Calu3 (cell line): ENCODE data around the gene OSCAR. TPM values are rescaled to one million over a fixed set of nuclear protein-coding genes. Genes with fewer than 3 reads are reported as not detected.

ENCODE experiments used
- BruUV-seq: library from RNA; stranded (reverse); fragments of 400-500 nt; replicated peaks from 2 replicates; lab custom pipeline; 2021; lab: Mats Ljungman, UMichigan
- CTCF ChIA-PET: fragments of 300-600 bp; sonication (Branson Sonifier 250); formaldehyde crosslinking; loops from one replicate; lab custom pipeline; 2022; ENCODE audit warnings: antibody characterized with exemption; lab: Charles Lee
- DNase-seq: peaks from one replicate; pipeline ENCODE4 v3.0.0; 2022
- H3K27ac Mint-ChIP-seq: one replicate; pipeline ENCODE4 v1.8.0; 2022; ENCODE audit warnings: mixed read lengths; ENCODE audit not compliant: unreplicated experiment
- H3K27me3 Mint-ChIP-seq: one replicate; pipeline ENCODE4 v1.8.0; 2022; ENCODE audit warnings: mixed read lengths; ENCODE audit not compliant: unreplicated experiment
- H3K36me3 Mint-ChIP-seq: one replicate; pipeline ENCODE4 v1.8.0; 2022; ENCODE audit warnings: mild to moderate bottlenecking, moderate library complexity, mixed read lengths; ENCODE audit not compliant: insufficient read depth, unreplicated experiment
- H3K4me1 Mint-ChIP-seq: one replicate; pipeline ENCODE4 v1.8.0; 2022; ENCODE audit warnings: mild to moderate bottlenecking, low read depth, mixed read lengths; ENCODE audit not compliant: unreplicated experiment
- H3K4me3 Mint-ChIP-seq: one replicate; pipeline ENCODE4 v1.8.0; 2022; ENCODE audit warnings: mild to moderate bottlenecking, low read depth, moderate library complexity, mixed read lengths; ENCODE audit not compliant: unreplicated experiment
- H3K9me3 Mint-ChIP-seq: one replicate; pipeline ENCODE4 v1.8.0; 2022; ENCODE audit warnings: low read depth, mixed read lengths; ENCODE audit not compliant: unreplicated experiment
- intact Hi-C: fragments of 100-400 bp; cut with micrococcal nuclease; formaldehyde crosslinking; loops from one replicate; pipeline ENCODE4 v1.10.0; 2022; ENCODE audit not compliant: unreplicated experiment
- total RNA-seq: library from RNA; stranded (reverse); gene quantifications from 2 replicates; pipeline ENCODE4 v1.2.3, GENCODE V29; 2022
- TF ChIP-seq, protein P1 (sequence below): fragments of 200-600 bp; IDR thresholded peaks from one replicate; pipeline ENCODE4 v1.8.0; 2022; ENCODE audit warnings: antibody characterized with exemption; ENCODE audit not compliant: unreplicated experiment

Gene OSCAR
- total RNA-seq, 1 experiment from 2014 or later: 0.54 TPM

DNA sequence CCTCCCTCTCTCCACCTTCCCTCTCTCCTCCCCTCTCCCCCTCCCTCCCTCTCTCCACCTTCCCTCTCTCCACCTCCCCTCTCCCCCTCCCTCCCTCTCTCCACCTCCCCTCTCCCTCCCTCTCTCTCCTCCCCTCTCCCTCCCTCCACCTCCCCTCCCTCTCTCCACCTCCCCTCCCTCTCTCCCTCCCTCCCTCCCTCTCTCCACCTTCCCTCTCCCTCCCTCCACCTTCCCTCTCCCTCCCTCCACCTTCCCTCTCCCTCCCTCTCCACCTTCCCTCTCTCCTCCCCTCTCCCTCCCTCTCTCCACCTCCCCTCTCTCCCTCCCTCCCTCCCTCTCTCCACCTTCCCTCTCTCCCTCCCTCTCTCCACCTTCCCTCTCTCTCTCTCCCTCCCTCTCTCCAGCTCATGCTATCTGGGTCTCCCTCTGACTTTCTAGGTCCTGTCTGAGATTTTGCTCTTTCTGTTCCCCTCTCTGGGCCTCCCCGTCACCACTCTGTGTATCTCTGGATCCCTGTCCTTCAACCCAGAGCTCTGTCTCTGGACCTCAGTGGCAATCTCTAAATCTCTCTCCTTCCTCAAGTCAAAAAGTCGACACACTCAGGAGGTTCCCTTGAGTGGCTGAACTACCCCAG lies 33.5 kb upstream of the OSCAR start:
- TF ChIP-seq, protein P1, sequence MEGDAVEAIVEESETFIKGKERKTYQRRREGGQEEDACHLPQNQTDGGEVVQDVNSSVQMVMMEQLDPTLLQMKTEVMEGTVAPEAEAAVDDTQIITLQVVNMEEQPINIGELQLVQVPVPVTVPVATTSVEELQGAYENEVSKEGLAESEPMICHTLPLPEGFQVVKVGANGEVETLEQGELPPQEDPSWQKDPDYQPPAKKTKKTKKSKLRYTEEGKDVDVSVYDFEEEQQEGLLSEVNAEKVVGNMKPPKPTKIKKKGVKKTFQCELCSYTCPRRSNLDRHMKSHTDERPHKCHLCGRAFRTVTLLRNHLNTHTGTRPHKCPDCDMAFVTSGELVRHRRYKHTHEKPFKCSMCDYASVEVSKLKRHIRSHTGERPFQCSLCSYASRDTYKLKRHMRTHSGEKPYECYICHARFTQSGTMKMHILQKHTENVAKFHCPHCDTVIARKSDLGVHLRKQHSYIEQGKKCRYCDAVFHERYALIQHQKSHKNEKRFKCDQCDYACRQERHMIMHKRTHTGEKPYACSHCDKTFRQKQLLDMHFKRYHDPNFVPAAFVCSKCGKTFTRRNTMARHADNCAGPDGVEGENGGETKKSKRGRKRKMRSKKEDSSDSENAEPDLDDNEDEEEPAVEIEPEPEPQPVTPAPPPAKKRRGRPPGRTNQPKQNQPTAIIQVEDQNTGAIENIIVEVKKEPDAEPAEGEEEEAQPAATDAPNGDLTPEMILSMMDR: no peak
- no peak overlapping the region for H3K4me3 Mint-ChIP-seq
- H3K27ac Mint-ChIP-seq: no peak overlapping the region
- peaks cover 52% of the 10 kb centered on the region for H3K36me3 Mint-ChIP-seq
- H3K27me3 Mint-ChIP-seq: peaks cover 13% of the 10 kb centered on the region
- intact Hi-C loops: no loop called here
- peaks cover 7% of the 10 kb centered on the region for H3K4me1 Mint-ChIP-seq
- CTCF ChIA-PET: no interaction called here
- peaks cover 3% of the 10 kb centered on the region for H3K9me3 Mint-ChIP-seq
- no peak for DNase-seq
- no TSS peak for BruUV-seq

DNA sequence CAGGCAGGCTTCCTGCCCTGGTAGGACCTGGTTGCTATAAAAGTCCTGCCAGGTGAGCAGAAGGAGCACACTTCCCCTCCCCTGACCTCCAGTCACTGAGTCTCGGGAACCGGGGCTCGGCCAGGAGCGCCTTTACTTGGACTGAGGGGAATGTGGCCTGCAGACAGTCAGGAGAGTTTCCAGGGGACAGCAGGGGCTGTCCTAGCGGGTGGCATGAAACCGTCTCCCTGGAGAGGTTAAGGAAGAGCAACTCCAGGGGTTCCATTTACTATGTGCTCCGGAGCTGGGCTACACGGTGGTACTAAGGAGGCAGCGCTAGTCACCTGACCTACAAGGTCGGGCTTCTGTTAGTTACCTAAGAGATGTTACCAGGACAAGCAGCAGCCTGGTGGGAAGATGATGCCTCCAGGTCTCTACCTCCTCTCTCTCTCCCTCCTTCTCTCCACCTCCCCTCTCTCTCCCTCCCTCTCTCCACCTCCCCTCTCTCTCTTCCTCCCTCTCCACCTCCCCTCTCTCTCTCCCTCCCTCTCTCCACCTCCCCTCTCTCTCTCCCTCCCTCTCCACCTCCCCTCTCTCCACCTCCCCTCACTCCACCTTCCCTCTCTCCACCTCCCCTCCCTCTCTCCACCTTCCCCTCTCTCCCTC lies 32.8 kb upstream of the OSCAR start:
- BruUV-seq: no TSS peak
- intact Hi-C loops: no loop called here
- no peak overlapping the region for H3K4me3 Mint-ChIP-seq

DNA sequence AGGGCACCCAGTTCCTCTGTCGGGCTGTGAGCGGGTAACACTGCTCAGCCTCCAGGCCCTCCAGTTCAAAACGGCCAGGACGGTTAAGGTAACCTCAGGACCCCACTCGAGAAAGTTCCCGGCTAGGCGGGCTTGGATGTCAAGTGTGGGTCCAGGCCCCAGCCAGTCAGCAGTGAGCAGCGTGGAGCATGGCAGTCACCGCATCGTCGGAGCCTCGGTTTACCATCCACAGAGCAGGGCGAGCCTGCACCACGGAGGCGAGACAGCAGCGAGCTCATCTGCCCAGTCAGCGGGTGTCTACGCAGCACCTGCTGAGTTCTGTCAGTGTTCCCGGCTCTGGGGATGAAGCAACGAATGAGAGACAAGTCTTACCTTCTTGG lies 29.0 kb upstream of the OSCAR start:
- Mint-ChIP-seq H3K36me3 (peaks cover 52% of the 10 kb centered on the region), H3K4me1 (no peaks in the 10 kb centered on the region), H3K27ac (no peak overlapping the region), H3K4me3 (no peak overlapping the region), H3K9me3 (peaks cover 3% of the 10 kb centered on the region), H3K27me3 (peaks cover 10% of the 10 kb centered on the region)
- TF ChIP-seq, protein P1: no peak
- DNase-seq: no peak
- no TSS peak for BruUV-seq
- intact Hi-C loops: no loop called here
- CTCF ChIA-PET: no interaction called here

More for the DNA sequence above, 32.8 kb upstream of the OSCAR start:
- H3K36me3 Mint-ChIP-seq: peaks cover 52% of the 10 kb centered on the region
- H3K27ac Mint-ChIP-seq: no peak overlapping the region
- CTCF ChIA-PET: no interaction called here
- peaks cover 3% of the 10 kb centered on the region for H3K9me3 Mint-ChIP-seq
- no peak for DNase-seq
- TF ChIP-seq, protein P1: no peak
- peaks cover 13% of the 10 kb centered on the region for H3K27me3 Mint-ChIP-seq
- peaks cover under 1% of the 10 kb centered on the region for H3K4me1 Mint-ChIP-seq

DNA sequence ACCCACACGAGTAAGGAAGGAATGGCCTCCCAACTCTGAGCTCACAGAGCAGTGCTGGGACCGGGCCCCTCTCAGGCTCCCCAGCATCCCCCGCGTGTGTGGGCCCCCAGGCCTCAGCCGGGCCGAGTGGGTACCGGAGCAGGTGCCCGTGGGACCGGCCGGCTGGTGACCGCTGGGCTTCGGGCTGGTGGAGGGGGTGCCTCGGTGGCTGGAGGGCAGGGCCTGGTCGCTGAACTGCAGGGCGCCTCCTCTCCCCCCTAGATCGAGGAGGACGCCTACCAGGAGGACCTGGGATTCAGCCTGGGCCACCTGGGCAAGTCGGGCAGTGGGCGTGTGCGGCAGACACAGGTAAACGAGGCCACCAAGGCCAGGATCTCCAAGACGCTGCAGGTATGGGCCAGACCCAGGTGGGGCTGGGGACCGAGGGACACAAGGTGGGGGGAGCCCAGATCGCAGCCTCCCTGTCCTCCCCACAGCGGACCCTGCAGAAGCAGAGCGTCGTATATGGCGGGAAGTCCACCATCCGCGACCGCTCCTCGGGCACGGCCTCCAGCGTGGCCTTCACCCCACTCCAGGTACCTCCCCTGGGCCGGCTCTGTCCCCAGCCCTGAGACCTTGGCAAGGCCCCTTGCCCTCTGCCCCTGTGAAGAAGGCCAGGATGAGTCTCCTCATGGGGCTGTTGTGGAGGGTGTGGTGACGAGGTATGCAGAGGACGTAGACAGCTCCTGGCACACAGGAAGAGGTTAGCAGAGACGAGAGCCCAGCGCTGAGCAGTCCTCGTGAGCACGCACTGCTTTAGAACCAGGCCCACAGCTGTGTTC lies 28.4 kb upstream of the OSCAR start:
- TF ChIP-seq, protein P1: no peak
- Mint-ChIP-seq H3K27ac (no peak overlapping the region), H3K27me3 (peaks cover 4% of the 10 kb centered on the region), H3K9me3 (no peaks in the 10 kb centered on the region), H3K4me3 (no peak overlapping the region), H3K36me3 (peaks cover 50% of the 10 kb centered on the region), H3K4me1 (no peaks in the 10 kb centered on the region)
- CTCF ChIA-PET: interaction anchor here (0.6 kb wide), 1 partner anchor 195 kb away, joined by 3 read pairs; no protein-coding TSS in a partner anchor
- BruUV-seq: no TSS peak
- no peak for DNase-seq
- intact Hi-C loops: no loop called here
